Fibroblast of skin of right quadriceps (primary cell): ENCODE measurements around the gene RHBDD3.
"Not testable (repeated sequence)": the region's sequence is repeated elsewhere in the genome, so short reads cannot be mapped to it uniquely, and the experiment has no call there.

Experiments used
- DNase-seq: peaks from one replicate; pipeline ENCODE4 v3.0.0-alpha.2; 2013

The RHBDD3 gene

DNA sequence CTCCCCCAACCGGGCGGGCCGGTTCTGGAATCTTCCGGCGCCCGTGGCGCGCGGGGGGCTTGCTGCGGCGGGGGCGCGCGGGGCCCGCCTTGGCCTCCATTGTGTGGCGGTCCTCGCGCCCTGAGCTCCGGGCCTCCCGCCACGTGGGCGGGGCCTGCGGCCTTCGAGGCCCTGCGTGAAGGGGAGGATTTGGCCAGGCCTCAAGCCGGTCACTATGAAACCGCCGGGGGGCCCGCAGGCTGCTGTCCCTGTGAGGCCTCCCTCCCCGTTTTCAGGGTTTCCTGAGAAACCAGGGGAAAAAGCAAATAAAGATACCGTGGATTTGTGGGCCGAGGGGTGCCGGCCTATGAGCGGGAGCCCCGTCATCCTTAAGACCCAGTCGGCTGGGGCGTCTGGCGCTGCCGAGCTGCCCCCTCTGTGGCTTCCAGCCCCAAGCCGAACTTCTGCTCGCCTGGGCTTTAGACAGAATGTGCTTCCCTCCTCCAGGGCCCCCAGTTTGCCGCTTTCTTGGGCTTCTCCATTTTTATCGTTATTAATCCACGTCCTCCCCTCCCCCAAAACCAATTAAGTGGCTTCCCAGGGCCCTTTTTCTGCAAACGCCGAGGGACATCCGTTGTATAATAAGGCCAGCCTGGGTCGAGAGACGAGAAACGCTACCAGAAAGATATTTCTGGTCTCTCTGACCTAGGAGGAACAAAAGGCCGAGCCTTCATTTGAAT, 889 bp upstream of the RHBDD3 start:
- DNase-seq = peak; percentile 62

GRCh38 chr22:29267462-29267857, 321 bp downstream of the RHBDD3 start:
- no peak for DNase-seq

- DNase-seq = peak; percentile 20
Observed at GRCh38 chr22:29266564-29267461, 968 bp downstream of the RHBDD3 start.

GRCh38 chr22:29265929-29266328, 1.9 kb downstream of the RHBDD3 start:
- no peak for DNase-seq

- no peak for DNase-seq
Observed at GRCh38 chr22:29265305-29265704, 2.5 kb downstream of the RHBDD3 start.

DNA sequence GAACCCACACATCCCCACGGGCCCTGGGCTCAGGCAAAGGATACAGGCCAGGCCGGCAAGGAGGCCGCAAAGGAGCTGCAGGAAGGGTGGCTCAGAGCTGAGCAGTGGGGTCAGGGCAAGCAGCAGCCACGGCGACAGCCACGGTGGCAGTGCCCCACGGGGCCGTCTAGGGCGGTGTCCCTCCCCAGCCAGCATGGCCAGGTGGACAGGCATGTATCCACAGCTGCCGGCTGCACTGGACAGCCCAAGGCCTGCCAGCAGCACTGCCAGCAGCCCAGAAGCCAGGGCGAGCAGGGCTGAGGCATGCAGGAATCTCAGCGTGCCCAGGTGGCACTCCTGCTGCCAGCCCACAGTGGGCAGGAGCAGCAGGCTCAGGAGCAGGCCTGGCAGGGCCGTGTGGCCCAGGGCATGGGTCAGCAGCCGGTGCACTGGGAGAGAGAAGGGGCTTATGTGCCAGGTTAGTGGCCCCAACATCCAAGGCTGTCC, 3.9 kb downstream of the RHBDD3 start:
- DNase-seq = no peak

DNA sequence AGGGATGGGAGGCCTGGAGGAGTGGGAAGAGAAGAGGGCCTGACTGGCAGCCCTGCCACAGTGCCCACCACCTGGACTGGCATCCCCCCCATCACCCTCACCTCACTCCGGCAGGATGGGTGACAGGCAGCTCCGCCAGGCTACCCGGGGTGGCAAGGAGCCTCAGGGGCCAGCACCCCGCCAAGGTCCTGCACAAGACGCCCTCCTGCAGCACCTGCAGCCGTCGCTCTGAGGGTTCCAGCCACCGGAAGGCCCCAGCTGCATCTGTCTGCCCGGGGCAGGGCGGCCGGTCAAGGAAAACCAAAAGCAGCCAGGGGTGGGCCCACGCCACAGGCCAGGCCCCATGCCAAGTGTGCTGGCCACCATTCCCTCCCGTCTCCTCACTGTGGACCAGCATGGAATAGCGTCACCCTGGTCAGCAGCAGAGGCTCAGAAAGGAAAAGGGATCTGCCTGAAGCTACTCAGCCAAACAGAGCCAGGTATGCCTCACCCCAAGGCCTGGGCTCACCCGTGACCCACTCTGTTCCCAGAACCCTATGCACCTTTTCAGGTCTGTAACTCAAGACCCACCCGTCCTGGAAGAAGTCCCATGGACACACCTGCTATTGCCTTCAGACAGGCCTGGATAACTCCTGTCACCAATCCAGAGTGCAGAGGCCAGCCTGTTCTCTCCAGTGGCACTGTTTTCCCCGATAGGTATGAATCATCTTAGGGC, 7.0 kb downstream of the RHBDD3 start:
- DNase-seq = no peak

DNA sequence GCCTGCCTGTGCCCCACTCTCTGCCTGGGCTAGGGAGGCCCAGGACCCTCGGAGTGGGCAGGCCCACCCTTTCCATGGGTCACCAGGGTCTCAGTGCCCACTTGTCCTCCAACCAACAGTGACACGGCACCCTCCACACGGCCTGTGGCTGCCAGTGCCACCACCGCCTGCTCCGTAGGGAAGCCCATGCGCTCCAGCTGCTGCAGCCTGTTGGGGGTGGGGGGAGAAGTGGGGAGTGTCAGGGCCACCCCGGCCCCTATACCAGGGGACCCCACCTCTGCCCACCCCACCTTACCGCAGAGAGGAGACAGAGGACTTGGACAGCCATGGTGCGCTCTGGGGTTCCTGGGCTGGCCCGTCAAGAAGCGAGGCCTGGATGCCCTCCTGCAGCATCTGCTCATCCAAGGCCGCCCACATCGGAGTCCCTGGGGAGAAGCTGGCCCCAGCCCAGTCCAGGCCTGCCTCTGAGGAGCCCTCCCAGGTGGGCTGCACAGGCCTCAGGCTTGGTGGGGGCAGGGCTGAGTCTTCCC, 7.7 kb downstream of the RHBDD3 start:
- DNase-seq = no peak

DNA sequence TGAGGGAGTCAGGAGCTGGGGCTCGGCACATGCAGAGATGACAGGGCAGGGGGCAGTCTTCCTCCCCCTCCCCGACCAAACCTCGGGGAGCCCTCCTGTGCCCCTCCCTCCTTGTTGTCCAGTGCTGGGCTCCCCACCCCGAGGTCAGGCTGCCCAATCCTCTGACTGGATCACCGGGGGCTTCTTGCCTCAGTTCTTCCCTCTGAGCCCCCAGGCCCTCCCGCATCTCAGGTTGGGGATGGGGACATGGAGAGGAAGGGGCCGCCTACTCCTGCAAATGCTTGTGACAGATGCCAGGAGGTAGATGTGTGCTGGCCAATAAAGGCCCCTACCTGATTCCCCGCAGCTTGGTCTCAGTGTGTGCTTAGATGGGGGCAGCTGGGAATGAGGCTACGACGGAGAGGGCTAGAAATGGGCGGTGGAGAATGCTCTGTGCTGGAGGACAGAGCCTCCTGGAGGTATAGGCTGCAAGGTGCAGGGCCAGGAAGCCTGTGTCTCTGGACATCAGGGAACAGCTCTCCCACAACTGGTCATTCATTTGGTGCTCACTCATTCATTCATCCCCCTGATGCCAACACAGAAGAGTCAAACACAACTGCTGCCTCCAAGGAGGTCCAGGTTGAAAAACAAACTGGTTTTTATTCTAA, 8.4 kb downstream of the RHBDD3 start:
- DNase-seq = no peak

- DNase-seq = no peak
Observed at GRCh38 chr22:29258407-29259252, 9.2 kb downstream of the RHBDD3 start.

DNA sequence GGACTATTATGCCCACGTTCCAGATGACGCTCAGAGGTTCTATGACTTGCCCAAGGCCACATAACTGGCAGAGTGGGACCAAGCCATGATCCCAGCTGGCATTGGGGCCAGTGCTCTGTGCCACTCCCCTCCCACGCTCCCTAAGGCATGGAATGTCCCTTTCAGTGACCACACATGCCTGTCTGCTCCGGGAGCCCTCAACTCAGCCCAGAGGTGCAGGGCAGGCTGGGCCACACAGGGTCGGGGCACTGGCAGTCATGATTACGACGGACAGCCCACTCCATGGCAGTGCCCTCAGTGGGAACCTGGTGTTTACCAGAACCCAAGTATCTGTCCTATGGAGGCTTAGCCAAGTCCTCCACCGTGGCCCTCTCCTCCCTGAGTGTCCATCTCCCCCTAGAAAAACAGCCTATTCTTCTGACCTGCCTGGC, 10.0 kb downstream of the RHBDD3 start:
- no peak for DNase-seq

DNA sequence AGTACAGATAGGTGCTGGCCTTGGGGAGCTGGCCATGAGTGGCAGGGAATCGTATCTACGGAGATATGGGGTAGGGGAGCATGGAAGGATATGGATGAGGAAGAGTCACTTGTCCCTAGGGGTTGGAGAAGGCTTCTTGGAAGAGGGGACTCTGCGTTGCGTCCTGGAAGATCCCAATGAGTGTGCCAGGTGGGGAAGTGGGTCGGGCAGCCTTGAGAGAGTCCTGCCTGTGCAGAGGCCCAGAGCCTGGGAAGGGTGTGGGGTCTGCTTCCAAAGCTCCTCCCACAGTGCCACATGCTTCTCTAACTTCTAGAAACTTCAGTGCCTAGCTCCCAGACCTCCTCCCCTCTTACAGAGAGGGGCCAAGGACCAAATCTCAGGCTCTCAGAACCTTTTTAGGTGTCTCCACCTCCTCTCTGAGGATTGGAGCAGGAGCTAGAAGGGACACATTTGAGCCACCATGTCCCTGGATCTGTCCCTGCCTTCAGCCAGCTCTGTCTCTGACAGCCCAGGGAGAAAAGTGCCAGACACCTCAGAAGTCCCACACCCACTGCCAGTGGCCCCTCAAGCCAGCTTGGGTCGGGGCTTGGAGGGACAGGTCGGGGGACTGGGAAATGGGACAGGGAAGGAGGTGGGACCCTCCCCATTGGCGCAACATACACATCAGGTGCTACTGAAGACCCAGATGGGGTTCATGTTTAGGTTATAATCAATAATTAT, 11.0 kb downstream of the RHBDD3 start:
- no peak for DNase-seq

- DNase-seq = no peak
Observed at GRCh38 chr22:29255064-29255621, 12.6 kb downstream of the RHBDD3 start.

GRCh38 chr22:29254286-29254660, 13.5 kb downstream of the RHBDD3 start:
- no peak for DNase-seq

DNA sequence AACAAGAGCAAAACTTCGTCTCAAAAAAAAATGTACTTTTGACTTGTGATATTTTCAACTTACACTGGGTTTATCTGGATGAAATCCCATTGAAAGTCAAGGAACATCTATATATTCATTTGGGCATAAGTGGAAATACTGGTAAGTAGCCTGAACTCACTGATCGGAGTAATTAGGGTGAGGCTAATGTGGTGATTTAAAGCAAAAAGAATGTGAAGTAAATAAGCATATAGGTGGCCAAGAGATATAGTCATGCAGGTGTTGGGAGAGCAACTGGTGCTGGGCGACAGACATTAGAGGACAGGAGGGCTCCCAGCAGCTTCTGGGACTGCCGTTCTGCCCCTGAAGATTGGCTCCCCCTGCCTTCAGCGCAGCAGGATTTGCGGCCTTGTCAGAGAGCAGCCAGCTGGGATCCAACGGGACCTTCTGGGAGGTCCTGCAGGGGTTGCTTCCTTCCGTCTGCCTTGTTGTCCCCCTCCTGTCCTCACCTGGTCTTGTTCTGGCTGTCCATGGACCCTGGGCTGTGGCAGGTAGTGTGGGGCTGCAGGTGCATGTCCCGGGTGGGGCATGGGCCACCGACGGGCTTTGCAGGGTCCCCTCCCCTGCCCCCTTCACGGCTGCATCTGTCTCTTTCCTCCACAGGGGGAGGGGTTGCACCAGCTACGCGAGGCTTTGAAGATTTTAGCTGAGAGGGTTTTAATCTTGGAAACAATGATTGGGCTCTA, 14.1 kb downstream of the RHBDD3 start:
- no peak for DNase-seq

GRCh38 chr22:29251981-29252911, 15.5 kb downstream of the RHBDD3 start:
- no peak for DNase-seq

DNA sequence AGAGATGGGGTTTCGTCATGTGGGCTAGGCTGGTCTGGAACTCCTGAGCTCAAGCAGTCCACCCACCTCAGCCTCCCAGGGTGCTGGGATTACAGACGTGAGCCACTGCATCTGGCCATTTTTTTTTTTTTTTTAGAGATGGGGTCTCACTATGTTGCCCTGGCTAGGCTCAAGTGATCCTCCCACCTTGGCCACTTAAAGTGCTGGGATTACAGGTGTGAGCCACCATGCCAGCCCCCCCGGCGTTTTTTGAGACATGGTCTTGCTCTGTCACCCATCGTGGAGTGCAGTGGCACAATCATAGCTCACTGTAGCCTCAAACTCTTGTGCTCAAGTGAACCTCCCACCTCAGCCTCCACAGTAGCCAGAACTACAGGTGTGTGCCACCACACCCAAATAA, 16.5 kb downstream of the RHBDD3 start:
- DNase-seq = no peak

- DNase-seq = not testable (repeated sequence)
Observed at GRCh38 chr22:29247891-29248290, 19.9 kb downstream of the RHBDD3 start.
